IMR-90 (cell line): ENCODE data around the gene PLTP. TPM values are rescaled to one million over a fixed set of nuclear protein-coding genes. Genes with fewer than 3 reads are reported as not detected.
A peak's percentile ranks its signal among the peaks of the same experiment; 100 is the strongest.

Source experiments
- CHD1 ChIP-seq: IDR thresholded peaks from 2 replicates; pipeline ENCODE4 v1.6.1; 2012; ENCODE audit warnings: low read depth, low read length, improper control_type of control experiment
- ELK1 ChIP-seq: fragments of 150-350 bp; IDR thresholded peaks from 2 replicates; pipeline ENCODE4 v1.6.1; 2016; ENCODE audit warnings: low read depth, mild to moderate bottlenecking, low read length, moderate library complexity, borderline replicate concordance
- FOS ChIP-seq: fragments of 150-350 bp; IDR thresholded peaks from 2 replicates; pipeline ENCODE4 v1.6.1; 2016; ENCODE audit warnings: low read depth, low read length
- RAD21 ChIP-seq: IDR thresholded peaks from 2 replicates; pipeline ENCODE4 v1.6.1; 2012; ENCODE audit warnings: low read length, improper control_type of control experiment
- RFX5 ChIP-seq: IDR thresholded peaks from 2 replicates; pipeline ENCODE4 v1.8.0; 2012; ENCODE audit warnings: low read depth, mild to moderate bottlenecking, low read length, moderate library complexity
- USF2 ChIP-seq: fragments of 150-350 bp; IDR thresholded peaks from 2 replicates; pipeline ENCODE4 v1.6.1; 2017; ENCODE audit warnings: mild to moderate bottlenecking, antibody characterized with exemption, low read length, low read depth
- polyA plus RNA-seq, 3 experiments: library from polyadenylated mRNA; depleted of rRNA; stranded (reverse); fragments of >200 nt; gene quantifications; 2 replicates each; pipeline ENCODE4 v1.2.3, GENCODE V29; 2012; ENCODE audit warnings: low replicate concordance in 1 of 3
- total RNA-seq: library from RNA; depleted of rRNA; stranded (reverse); fragments of >200 nt; gene quantifications from 2 replicates; pipeline ENCODE4 v1.2.3, GENCODE V29; 2012

PLTP gene
- total and polyA plus RNA-seq, 2 of the 4 experiments (the other 2 are of a cell fraction) = 5.4 to 55.8 TPM

GRCh38 chr20:45911486-45912343, at the start of gene PLTP (continued):
- TF ChIP-seq ELK1 = no peak
- TF ChIP-seq RFX5 = no peak
- no peak for TF ChIP-seq FOS
- TF ChIP-seq RAD21 = no peak
- TF ChIP-seq USF2 = peak; percentile 69
- TF ChIP-seq CHD1 = no peak
